HG02943 (cell line): ENCODE data around the gene HSD17B4.
A peak's percentile ranks its signal among the peaks of the same experiment; 100 is the strongest.
"Not testable (repeated sequence)": the region's sequence is repeated elsewhere in the genome, so short reads cannot be mapped to it uniquely, and the experiment has no call there.

Source experiments
- ATAC-seq: cut with Tn5 transposase; IDR thresholded peaks from one replicate; pipeline ENCODE4 v1.9.1; 2021; ENCODE audit warnings: mild to moderate bottlenecking, low read depth, moderate library complexity; ENCODE audit not compliant: unreplicated experiment

The HSD17B4 gene

GRCh38 chr5:119473241-119473640 is 20.9 kb downstream of the HSD17B4 start:
- ATAC-seq = no peak

GRCh38 chr5:119476341-119476740 is 24.0 kb downstream of the HSD17B4 start:
- no peak for ATAC-seq

GRCh38 chr5:119478781-119479180 is 26.5 kb downstream of the HSD17B4 start:
- no peak for ATAC-seq

DNA sequence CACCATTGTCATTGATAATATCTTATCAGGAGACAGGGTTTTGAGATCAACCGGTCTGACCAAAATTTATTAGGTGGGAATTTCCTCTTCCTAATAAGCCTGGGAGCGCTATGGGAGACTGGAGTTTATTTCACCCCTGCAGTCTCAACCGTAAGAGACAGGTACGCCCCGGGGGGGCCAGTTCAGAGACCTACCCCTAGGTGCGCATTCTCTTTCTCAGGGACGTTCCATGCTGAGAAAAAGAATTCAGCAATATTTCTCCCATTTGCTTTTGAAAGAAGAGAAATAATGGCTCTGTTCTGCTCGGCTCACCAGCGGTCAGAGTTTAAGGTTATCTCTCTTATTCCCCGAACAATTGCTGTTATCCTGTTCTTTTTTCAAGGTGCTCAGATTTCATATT is 28.3 kb downstream of the HSD17B4 start:
- ATAC-seq = not testable (repeated sequence)

GRCh38 chr5:119483155-119483554 is 30.9 kb downstream of the HSD17B4 start:
- ATAC-seq = no peak

DNA sequence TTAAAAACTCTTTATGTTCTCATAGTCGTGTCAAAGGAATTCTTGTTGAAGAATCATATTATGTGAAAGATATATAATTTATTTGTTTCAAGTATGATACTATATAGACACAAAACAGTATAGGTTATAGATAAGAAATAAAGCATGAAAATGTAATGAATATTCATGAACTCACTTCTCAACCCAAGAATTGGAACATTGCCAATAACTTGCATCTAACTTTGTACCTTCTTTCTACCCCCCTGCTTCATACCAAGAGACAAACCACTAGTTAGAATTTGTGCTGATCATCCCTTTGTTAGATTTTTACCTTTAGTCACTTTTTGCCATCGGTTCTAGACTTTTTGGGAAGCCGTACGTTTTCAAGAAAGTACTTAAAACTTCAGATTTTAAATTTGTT is 32.6 kb downstream of the HSD17B4 start:
- no peak for ATAC-seq

DNA sequence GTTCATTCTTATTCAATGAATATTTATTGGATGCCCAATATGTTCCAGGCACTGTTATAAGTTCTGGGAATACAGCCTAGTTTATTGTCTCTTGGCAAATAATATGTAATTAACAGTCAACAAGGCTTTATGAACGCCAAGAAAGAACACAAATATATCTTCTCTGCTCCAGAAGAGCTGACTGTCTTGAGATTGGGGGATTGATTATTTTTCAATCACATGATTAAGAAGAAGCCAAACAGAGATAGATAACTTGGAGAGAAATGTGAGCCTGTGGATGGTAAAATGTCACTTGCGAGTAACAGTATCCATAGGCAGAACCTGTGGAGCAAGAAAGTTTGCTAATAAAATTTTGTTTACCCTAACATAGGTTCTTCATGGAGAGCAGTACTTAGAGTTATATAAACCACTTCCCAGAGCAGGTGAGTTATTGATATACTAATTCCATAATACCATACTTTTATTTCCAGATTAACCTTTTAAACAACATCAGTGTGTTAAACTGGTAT is 49.4 kb downstream of the HSD17B4 start:
- no peak for ATAC-seq

DNA sequence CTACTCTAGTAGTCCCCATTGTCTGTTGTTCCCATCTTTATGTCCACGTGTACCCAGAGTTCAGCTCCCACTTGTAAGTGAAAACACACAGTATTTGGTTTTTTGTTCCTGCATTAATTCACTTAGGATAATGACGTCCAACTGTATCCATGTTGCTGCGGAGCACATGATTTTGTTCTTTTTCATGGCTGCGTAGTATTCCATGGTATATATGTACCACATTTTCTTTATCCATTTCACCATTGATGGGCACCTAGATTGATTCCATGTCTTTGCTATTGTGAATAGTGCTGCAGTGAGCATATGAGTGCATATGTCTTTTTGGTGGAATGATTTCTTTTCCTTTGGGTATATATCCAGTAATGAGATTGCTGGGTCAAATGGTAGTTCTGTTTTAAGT is 51.6 kb downstream of the HSD17B4 start:
- ATAC-seq = not testable (repeated sequence)

- no peak for ATAC-seq
These were observed 60.0 kb downstream of the HSD17B4 start for GRCh38 chr5:119512277-119512676.

- no peak for ATAC-seq
These were observed 62.9 kb downstream of the HSD17B4 start for GRCh38 chr5:119515192-119515591.

DNA sequence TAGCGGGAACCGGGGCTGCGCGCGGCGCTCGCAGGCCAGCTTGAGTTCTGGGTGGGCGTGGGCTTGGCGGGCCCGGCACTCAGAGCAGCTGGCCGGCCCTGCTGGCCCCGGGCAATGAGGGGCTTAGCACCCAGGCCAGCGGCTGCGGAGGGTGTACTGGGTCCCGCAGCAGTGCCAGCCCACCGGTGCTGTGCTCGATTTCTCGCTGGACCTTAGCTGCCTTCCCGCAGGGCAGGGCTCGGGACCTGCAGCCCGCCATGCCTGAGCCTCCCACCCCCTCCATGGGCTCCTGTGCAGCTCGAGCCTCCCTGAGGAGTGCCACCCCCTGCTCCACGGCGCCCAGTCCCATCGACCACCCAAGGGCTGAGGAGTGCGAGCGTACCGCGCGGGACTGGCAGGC is 64.8 kb downstream of the HSD17B4 start:
- not testable (repeated sequence) for ATAC-seq

DNA sequence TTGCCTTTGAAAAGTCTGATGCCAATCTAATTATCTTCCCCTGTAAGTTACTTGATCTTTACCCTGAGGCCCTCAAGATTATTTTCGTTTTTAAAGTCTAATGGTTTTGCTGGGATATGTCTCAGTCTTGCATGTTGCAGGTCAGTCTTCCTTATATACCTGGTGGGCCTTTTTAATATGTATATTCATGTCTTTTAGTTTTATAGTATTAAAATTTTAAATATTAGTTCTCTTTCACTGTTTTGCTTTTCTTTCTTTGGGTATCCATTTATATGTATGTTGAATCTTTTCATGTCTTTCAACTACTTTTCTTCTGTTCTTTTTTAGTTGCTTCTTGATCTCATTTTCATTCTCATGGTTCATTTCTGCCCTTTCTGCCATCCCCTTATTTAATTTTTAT is 68.9 kb downstream of the HSD17B4 start:
- no peak for ATAC-seq

GRCh38 chr5:119522841-119523240 is 70.5 kb downstream of the HSD17B4 start:
- no peak for ATAC-seq

- no peak for ATAC-seq
These were observed 72.2 kb downstream of the HSD17B4 start for GRCh38 chr5:119524485-119524884.

DNA sequence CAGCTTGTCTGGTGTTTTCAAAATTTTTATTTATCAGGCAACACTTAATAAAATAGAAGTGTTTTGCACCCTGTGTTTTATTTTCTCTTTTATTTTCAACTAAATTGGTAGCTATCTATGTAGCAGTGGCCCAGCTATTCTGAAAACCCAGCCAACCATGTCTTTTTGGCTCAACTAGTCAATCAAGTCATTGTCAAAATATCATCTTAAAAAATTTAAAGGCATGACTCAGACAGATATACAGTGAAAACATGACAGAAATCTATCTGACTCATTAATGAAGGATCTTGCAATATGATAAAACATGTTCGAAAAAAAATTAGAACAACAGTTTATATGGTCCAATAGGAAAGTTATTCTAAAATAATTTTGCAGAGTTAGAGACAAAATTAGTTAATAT is 75.1 kb downstream of the HSD17B4 start:
- no peak for ATAC-seq

DNA sequence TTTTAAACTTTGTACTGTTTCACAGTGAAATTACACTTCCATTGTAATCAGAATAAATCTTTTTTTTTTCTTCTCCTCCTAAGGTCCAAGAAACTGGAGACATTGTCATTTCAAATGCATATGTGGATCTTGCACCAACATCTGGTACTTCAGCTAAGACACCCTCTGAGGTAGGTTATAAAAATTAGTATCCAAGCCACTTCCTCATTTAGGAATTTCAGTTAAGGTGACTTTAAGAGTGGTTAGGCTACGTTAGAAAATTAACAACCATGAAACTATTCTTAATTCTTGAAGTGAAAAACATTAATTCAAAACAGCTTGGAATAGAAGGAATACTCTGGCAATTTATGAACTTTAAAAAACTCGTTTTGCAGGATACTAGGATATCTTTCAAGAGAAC is 77.5 kb downstream of the HSD17B4 start:
- ATAC-seq = no peak

DNA sequence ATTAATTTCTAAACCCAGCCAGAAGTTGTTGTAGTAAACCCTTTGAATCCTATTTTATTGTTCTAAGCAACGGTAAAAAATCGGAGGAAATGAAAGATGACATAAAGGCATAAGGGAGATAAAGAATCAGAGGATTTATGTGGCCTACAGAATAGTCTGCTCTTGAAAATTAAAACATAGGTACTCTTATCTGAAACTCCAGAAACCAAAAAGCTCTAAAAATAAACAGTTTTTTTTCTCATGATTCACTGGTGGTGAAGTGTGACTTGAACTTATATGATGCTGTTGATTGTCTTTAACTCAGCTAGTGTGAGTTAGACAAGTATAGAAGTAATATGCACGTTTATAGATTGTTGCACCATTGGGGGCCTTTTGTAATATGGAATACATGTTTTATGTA is 80.3 kb downstream of the HSD17B4 start:
- no peak for ATAC-seq

DNA sequence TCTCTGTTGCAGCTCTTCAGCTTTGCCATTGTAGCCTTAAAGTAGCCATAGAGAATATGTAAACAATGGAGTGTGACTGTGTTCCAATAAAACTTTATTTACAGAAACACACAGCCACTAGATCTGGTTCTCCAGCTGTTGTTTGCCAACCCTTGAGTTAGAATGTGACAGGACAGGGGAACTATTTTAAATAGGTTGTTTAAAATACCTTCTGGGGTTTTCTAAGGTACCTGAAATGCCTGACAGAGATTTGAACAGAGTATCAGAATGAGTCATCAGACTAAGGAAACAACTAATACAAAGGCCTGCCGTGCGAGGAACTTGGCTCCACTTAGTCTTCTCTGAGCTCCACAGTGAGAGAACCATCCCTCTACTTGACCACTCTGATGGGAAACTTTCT is 85.4 kb downstream of the HSD17B4 start:
- ATAC-seq = peak; percentile 98

DNA sequence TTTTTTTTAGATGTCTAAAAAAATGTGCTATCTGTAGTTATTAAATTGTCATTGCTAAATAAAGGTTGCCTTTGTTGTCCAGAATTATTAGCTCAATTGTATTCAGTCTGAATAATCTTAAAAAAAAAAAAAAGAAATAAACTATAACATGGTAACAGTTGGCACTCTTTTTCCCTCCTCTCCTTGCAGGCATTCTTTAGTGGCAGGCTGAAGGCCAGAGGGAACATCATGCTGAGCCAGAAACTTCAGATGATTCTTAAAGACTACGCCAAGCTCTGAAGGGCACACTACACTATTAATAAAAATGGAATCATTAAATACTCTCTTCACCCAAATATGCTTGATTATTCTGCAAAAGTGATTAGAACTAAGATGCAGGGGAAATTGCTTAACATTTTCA is 89.4 kb downstream of the HSD17B4 start:
- no peak for ATAC-seq

DNA sequence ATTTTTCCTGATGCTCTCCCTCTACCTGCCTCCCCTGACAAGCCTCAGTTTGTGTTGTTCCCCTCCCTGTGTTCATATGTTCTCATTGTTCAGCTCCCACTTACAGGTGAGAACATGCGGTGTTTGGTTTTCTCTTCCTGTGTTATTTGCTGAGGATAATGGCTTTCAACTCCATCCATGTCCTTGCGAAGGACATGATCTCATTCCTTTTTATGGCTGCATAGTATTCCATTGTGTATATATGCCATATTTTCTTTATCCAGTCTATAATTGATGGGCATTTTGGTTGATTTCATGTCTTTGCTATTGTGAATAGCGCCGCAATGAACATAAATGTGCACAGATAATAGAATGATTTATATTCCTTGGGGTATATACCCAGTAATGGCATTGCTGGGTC is 99.5 kb downstream of the HSD17B4 start:
- ATAC-seq = no peak

GRCh38 chr5:119554597-119554996 is 102.3 kb downstream of the HSD17B4 start:
- no peak for ATAC-seq

- no peak for ATAC-seq
These were observed 118.6 kb downstream of the HSD17B4 start for GRCh38 chr5:119570910-119571309.

GRCh38 chr5:119578937-119579336 is 126.6 kb downstream of the HSD17B4 start:
- peak; percentile 69 for ATAC-seq
